Cardiac fibroblast (primary cell): ENCODE data around the gene UBIAD1.

Source experiments
- DNase-seq, 2 donors: peaks; one replicate each; pipeline versions ENCODE4 v3.0.0 to v3.0.0-alpha.2; 2010; ENCODE audit warnings: low read depth in 2 of 2
- H3K4me3 ChIP-seq, 2 donors: replicated peaks in 1 of 2; 1 replicate in 1 of 2; 2 replicates in 1 of 2; pipeline ENCODE4 v1.5.1; 2011; ENCODE audit warnings: low read depth in 2 of 2, low read length in 2 of 2, mild to moderate bottlenecking in 2 of 2, moderate library complexity in 1 of 2
- CTCF ChIP-seq: IDR thresholded peaks from one replicate; pipeline ENCODE4 v1.5.1; 2011; ENCODE audit warnings: low read depth, mild to moderate bottlenecking, low read length, inconsistent platforms

The UBIAD1 gene

GRCh38 chr1:11309385-11309784 is 36.4 kb downstream of the UBIAD1 start:
- TF ChIP-seq CTCF: no peak
- DNase-seq: no peak

GRCh38 chr1:11311816-11312755 is 39.1 kb downstream of the UBIAD1 start:
- DNase-seq: no peak
- H3K4me3 ChIP-seq: no peak overlapping the region
- no peak for TF ChIP-seq CTCF

More at GRCh38 chr1:11309385-11309784, 36.4 kb downstream of the UBIAD1 start:
- H3K4me3 ChIP-seq: no peak overlapping the region

GRCh38 chr1:11314959-11315358 is 42.0 kb downstream of the UBIAD1 start:
- no peak for TF ChIP-seq CTCF
- DNase-seq: peak in 1 of 2 donors; percentile 51
- no peak overlapping the region for H3K4me3 ChIP-seq

DNA sequence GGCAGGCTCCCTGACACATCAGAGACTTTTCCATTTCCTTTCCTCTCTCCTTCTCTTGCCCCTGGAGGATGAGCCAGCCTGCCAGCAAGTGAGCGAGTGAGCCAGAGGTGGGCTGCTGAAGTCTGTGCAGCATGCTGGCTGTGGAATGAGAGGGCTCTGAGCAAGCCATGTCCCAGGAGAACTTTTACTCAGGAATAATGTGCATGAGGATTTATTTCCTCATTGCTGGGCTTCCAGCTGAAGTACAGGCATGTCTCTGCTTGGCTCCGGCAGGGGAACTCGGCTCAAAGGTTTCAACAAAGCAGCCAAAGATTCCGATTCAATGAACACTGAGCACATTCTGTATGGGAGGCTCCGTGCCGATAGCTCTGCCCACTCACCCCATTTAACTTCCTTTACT is 43.7 kb downstream of the UBIAD1 start:
- DNase-seq: peak; percentile 33 to 46

GRCh38 chr1:11318982-11319381 is 46.0 kb downstream of the UBIAD1 start:
- no peak for TF ChIP-seq CTCF
- no peak overlapping the region for H3K4me3 ChIP-seq
- DNase-seq: no peak

More for the DNA sequence above, 43.7 kb downstream of the UBIAD1 start:
- no peak for TF ChIP-seq CTCF
- H3K4me3 ChIP-seq: no peak overlapping the region

GRCh38 chr1:11320153-11320936 is 47.3 kb downstream of the UBIAD1 start:
- no peak overlapping the region for H3K4me3 ChIP-seq
- DNase-seq: no peak
- TF ChIP-seq CTCF: peak; percentile 59
